ENCODE data around the gene IQCE.

The IQCE gene

GRCh38 chr7:2512713-2513112 is 46.1 kb upstream of the IQCE start:
- no peak for TF ChIP-seq CTCF (IDR thresholded peaks at IDR 0.05; ENCODE audit: extremely low read depth, missing control alignments)
- no peak for DNase-seq (ENCODE audit: low spot score)

- no peak for TF ChIP-seq CTCF (IDR thresholded peaks at IDR 0.05; ENCODE audit: extremely low read depth, missing control alignments)
- no peak for DNase-seq (ENCODE audit: low spot score)
These were observed 45.1 kb upstream of the IQCE start for GRCh38 chr7:2513702-2514101.

- TF ChIP-seq CTCF (IDR thresholded peaks at IDR 0.05; ENCODE audit: extremely low read depth, missing control alignments): no peak
- DNase-seq (ENCODE audit: low spot score): no peak
These were observed 44.0 kb upstream of the IQCE start for GRCh38 chr7:2514473-2515423.

- DNase-seq (ENCODE audit: low spot score): no peak
- no peak for TF ChIP-seq CTCF (IDR thresholded peaks at IDR 0.05; ENCODE audit: extremely low read depth, missing control alignments)
These were observed 43.2 kb upstream of the IQCE start for GRCh38 chr7:2515424-2516193.

- no peak for DNase-seq (ENCODE audit: low spot score)
These were observed 42.6 kb upstream of the IQCE start for GRCh38 chr7:2516194-2516555.

GRCh38 chr7:2517026-2517425 is 41.8 kb upstream of the IQCE start:
- no peak for TF ChIP-seq CTCF (IDR thresholded peaks at IDR 0.05; ENCODE audit: extremely low read depth, missing control alignments)
- DNase-seq (ENCODE audit: low spot score): no peak

More at GRCh38 chr7:2516194-2516555, 42.6 kb upstream of the IQCE start:
- TF ChIP-seq CTCF (IDR thresholded peaks at IDR 0.05; ENCODE audit: extremely low read depth, missing control alignments): no peak

Data from GM20000 (cell line).